Pancreas (tissue), 10 donors: ENCODE data around the gene TSPAN9. TPM values are rescaled to one million over a fixed set of nuclear protein-coding genes. Genes with fewer than 3 reads are reported as not detected.

Source experiments
- ATAC-seq, 4 donors: fragments of 200-7000 bp; cut with Tn5 transposase; one replicate each; pipeline versions ENCODE4 v1.8.0 to v1.9.1; 2020; ENCODE audit warnings: mild to moderate bottlenecking in 4 of 4, moderate library complexity in 4 of 4
- DNase-seq, 6 donors: peaks; one replicate each; pipeline ENCODE4 v3.0.0-alpha.2; 2020
- FAIRE-seq: peaks from 2 replicates; lab custom pipeline; 2012; peaks lifted over from hg19 to GRCh38; lab: Jason Lieb, UNC
- H3K27ac ChIP-seq, 4 donors: fragments of 200-600 bp; sonication (generic); 1 replicate in 3 of 4; 2 replicates in 1 of 4; pipeline versions ENCODE4 v1.5.0 to v1.8.0; 2020
- H3K27me3 ChIP-seq, 4 donors: fragments of 200-600 bp; one replicate each; pipeline ENCODE4 v1.8.0; 2021
- H3K36me3 ChIP-seq, 3 donors: fragments of 200-600 bp; sonication (generic) in 1 of 3; one replicate each; pipeline versions ENCODE4 v1.5.0 to v1.8.0; 2020 to 2021
- H3K4me1 ChIP-seq, 3 donors: fragments of 200-600 bp; one replicate each; pipeline ENCODE4 v1.8.0; 2021
- H3K4me3 ChIP-seq, 4 donors: fragments of 200-600 bp; sonication (generic) in 2 of 4; one replicate each; pipeline versions ENCODE4 v1.5.0 to v1.8.0; 2020 to 2021
- H3K9me3 ChIP-seq, 4 donors: fragments of 200-600 bp; one replicate each; pipeline ENCODE4 v1.8.0; 2021
- WGBS, 2 donors: extraction: QIAGEN DNeasy Blood & Tissue Kit; methylation state at CpG; one replicate each; pipeline ENCODE4 v1.1.7; 2013; 5-methylcytosine and 5-hydroxymethylcytosine counted together
- intact Hi-C, 3 donors: fragments of 100-400 bp; cut with DNase I; formaldehyde crosslinking; loops; one replicate each; pipeline versions ENCODE4 v1.11.1 to v1.14.2; 2022
- polyA plus RNA-seq, 2 donors: library from polyadenylated mRNA; stranded (reverse); fragments of 200-250 nt; gene quantifications; one replicate each; pipeline ENCODE4 v1.2.3, GENCODE V29; 2013
- total RNA-seq, 6 donors: library from RNA; stranded (reverse); fragmentation: NEBNext Ultra II Directional in 4 of 6; extraction: Animal tissue kit (Norgen Biotek cat#: 25700) in 4 of 6; gene quantifications; one replicate each; pipeline versions ENCODE4 v1.2.1 to v1.2.4, GENCODE V29; 2021 to 2023
- TF ChIP-seq, protein P1 (sequence below), 4 donors: fragments of 200-600 bp; sonication (generic) in 3 of 4; IDR thresholded peaks; one replicate each; pipeline versions ENCODE4 v1.5.0 to v1.8.0; 2021; ENCODE audit warnings: antibody characterized with exemption in 4 of 4
- donor health status: healthy with polysubstance abuse.
- donor health status: DM: no; HTN: no; CAD: no; lungs with moderate emphysema.
- donor health status: DM: no; HTN: no; CAD: no.
- donor health status: control.
- donor health status: control.
- donor health status: Bipolar disorder and iron deficiency.
- donor health status: DM: yes; HTN: yes; CAD: no.
- donor health status: DM: no; HTN: no; CAD: no.
- donor health status: DM: no; HTN: no; CAD: no.
- donor health status: DM: yes; HTN: yes; CAD: no.

The TSPAN9 gene
- total and polyA plus RNA-seq, 8 donors = 7.8 to 19.5 (median 13.0) TPM

DNA sequence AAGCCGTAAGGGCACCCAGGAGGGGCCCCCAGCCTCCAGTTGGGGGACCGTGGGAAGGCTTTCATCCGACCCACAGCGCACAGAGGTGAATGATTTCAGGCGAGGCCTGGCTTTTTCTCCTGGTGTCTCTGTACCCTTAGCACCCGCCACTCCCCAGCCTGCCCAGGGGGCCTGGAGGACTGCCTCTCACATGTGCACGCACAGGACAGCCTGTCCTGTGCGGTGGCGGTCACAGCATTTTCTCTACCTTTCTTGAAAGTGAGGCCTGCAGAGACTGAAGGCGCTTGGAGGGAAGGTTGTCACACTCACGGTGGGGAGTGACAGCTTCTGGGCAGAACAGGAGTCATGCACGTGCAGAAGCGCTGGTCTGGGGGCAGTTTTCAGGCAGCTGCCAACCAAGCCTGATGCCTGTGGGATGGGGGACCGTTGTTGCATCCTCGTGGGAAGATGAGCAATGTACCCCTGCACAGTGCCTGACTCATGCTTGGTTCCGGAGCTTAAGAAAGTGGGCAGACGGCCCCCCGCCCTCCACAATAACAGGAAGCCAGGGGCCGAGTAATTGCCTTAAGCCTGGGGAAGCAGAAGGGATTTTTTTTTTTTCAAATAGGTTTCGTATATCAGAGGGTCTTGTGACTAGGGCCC lies 148.1 kb downstream of the TSPAN9 start:
- Histone ChIP-seq H3K4me1 (no peaks in the 10 kb centered on the region), H3K9me3 (no peaks in the 10 kb centered on the region), H3K27me3 (no peaks in the 10 kb centered on the region), H3K27ac (no peak overlapping the region), H3K4me3 (no peak overlapping the region), H3K36me3 (no peaks in the 10 kb centered on the region)
- peak in 1 of 6 donors; percentile 25 for DNase-seq
- intact Hi-C loops = no loop called here
- no peak for ATAC-seq
- TF ChIP-seq, protein P1, sequence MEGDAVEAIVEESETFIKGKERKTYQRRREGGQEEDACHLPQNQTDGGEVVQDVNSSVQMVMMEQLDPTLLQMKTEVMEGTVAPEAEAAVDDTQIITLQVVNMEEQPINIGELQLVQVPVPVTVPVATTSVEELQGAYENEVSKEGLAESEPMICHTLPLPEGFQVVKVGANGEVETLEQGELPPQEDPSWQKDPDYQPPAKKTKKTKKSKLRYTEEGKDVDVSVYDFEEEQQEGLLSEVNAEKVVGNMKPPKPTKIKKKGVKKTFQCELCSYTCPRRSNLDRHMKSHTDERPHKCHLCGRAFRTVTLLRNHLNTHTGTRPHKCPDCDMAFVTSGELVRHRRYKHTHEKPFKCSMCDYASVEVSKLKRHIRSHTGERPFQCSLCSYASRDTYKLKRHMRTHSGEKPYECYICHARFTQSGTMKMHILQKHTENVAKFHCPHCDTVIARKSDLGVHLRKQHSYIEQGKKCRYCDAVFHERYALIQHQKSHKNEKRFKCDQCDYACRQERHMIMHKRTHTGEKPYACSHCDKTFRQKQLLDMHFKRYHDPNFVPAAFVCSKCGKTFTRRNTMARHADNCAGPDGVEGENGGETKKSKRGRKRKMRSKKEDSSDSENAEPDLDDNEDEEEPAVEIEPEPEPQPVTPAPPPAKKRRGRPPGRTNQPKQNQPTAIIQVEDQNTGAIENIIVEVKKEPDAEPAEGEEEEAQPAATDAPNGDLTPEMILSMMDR (IDR thresholded peaks at IDR 0.05) = no peak
- WGBS, 2 donors = 87 to 92% methylated on average over 20 of the region's 20 CpGs
- FAIRE-seq = no peak

DNA sequence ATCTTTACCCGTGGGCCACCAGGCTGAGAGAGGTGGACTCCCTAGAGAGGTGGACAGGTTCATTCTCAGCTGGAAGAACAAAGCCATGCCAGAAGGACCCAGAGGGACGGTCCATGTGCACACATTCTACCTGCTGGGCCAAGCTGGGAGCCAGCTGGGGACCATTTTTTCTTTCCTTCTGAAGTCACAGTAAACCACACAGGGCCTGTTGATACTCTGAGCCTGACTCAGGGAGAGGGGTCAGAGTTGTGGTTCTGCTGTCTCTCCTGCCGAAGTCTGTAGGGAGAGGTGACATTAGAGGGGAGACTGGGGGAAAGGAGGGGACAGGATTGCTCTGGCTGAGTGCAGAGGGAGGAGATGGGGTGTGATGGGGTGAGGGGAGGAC lies 148.6 kb downstream of the TSPAN9 start:
- intact Hi-C loops = no loop called here
- Histone ChIP-seq H3K4me3 (no peak overlapping the region), H3K36me3 (no peaks in the 10 kb centered on the region), H3K27me3 (no peaks in the 10 kb centered on the region), H3K4me1 (no peaks in the 10 kb centered on the region), H3K9me3 (no peaks in the 10 kb centered on the region), H3K27ac (no peak overlapping the region)
- 87 to 92% methylated on average over 3 of the region's 3 CpGs for WGBS, 2 donors
- ATAC-seq (no peak), DNase-seq (peak in 1 of 6 donors; percentile 11), FAIRE-seq (no peak)
- TF ChIP-seq, protein P1 (IDR thresholded peaks at IDR 0.05) = no peak

DNA sequence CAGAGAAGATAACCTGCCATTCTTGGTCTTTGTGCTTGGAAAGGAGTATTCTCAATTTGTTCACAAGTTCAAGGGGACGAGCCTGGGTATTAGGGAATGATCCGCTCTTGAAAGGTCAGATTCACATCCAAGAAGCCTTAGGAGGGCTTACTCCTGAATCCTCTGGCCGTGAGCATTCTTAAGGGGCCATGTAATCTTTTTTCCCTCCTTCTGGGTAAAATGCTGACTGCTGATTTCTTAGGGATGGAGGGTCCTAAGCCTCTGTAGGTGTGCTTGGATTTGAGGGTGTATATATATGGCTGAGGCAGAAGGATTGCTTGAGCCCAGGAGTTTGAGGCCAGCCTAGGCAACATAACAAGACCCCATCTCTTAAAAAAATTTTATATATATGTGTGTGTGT lies 149.1 kb downstream of the TSPAN9 start:
- FAIRE-seq = no peak

DNA sequence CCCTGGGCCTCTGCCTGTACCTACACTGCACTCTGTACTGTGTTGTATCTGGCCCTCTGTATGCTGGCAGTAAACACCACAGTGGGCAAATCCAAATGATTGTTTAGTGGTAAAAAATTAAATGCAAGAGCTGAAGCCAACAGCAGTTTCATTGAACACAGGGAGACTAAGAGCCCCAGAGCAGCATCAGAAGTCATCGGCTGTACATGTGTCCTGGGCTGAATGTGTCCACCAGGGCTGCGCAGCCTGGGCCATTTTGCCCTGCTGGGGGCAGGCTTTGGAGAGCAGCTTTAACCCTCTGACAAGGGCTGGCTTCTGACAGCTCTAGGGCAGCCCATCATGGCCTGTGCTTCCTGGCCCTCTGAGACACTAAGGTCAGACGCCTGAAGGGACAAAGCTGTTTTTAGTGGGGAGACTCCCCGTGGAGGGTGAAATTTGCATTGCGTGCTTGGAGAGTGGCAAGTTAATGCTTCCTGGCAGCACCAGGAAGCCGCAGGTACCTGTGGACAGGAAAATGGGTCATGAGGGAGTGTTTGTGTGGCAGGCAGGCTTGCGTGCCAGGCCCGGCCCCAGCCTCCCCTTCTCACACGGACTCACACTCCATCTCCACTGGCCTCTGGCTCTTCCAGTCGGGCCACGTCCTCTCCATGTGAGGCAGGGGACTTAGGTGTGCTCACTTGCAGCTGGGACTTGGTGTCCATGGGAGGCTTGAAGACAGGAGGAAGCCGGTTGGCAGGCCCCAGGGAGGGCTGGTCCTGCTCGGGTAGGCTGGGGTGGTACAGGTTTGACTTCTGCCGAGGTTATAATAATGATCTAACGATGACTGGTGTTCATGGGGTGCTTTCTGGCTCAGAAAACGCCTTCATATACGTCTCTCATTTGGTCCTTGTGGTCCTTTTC lies 150.1 kb downstream of the TSPAN9 start:
- Histone ChIP-seq H3K27me3 (no peaks in the 10 kb centered on the region), H3K9me3 (no peaks in the 10 kb centered on the region), H3K36me3 (no peaks in the 10 kb centered on the region), H3K4me1 (no peaks in the 10 kb centered on the region), H3K4me3 (no peak overlapping the region), H3K27ac (no peak overlapping the region)
- FAIRE-seq (no peak), DNase-seq (peak in 1 of 6 donors; percentile 50), ATAC-seq (no peak)
- intact Hi-C loops = no loop called here
- TF ChIP-seq, protein P1 (IDR thresholded peaks at IDR 0.05) = no peak
- WGBS, 2 donors = 93 to 94% methylated on average over 16 to 17 of the region's 17 CpGs

More for the DNA sequence above, 149.1 kb downstream of the TSPAN9 start:
- WGBS, 2 donors = 92 to 98% methylated on average over 3 of the region's 3 CpGs
- no peaks in the 10 kb centered on the region for H3K36me3 ChIP-seq
- no peak overlapping the region for H3K4me3 ChIP-seq
- H3K4me1 ChIP-seq = no peaks in the 10 kb centered on the region
- no peaks in the 10 kb centered on the region for H3K27me3 ChIP-seq
- ATAC-seq (no peak), DNase-seq (no peak)
- TF ChIP-seq, protein P1 (IDR thresholded peaks at IDR 0.05) = no peak
- no peaks in the 10 kb centered on the region for H3K9me3 ChIP-seq
- intact Hi-C loops = no loop called here
- H3K27ac ChIP-seq = no peak overlapping the region
